M059J (cell line): ENCODE data around the gene GPR137B. TPM values are rescaled to one million over a fixed set of nuclear protein-coding genes. Genes with fewer than 3 reads are reported as not detected.

ENCODE experiments used
- DNase-seq: peaks from one replicate; pipeline ENCODE4 v3.0.0-alpha.2; 2012; ENCODE audit warnings: low read depth
- total RNA-seq: library from RNA; depleted of rRNA; stranded (reverse); fragments of >200 nt; shearing (Covaris generic); gene quantifications from 2 replicates; pipeline ENCODE4 v1.2.3, GENCODE V29; 2014

The GPR137B gene
- total RNA-seq, 1 experiment from 2014 or later = 10.2 TPM

DNA sequence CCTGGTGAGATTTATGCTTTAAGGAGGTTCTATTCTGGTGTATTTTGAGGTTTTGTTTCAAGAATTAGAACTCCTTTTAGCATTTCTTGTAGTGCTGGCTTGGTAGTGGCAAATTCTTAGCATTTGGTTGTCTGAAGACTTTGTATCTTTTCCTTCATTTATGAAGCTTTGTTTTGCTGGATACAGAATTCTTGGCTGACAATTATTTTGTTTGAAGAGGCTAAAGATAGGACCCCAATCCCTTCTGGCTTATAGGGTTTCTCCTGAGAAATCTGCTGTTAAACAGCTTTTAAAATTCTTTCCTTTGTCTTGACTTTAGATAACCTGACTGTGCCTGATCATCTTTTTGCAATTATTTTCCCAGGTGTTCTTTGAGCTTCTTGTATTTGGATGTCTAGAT lies 58.6 kb downstream of the GPR137B start:
- no peak for DNase-seq

DNA sequence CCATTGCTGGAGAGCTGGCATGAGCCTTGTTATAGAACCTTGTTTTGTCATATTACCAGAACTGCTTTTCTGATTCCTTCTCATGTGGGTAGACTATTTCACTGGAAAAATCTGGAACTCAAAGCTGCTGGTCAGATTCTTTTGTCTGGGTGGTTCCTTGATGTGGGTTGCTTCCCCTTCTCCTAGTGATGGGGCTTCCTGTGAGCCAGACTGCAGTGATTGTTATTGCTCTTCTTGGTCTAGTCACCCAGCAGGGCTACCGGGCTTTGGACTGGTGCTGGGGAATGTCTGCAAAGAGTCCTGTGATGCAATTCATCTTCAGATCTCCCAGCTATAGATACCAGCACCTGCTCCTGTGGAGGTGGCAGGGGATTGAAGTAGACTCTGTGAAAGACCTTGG lies 59.4 kb downstream of the GPR137B start:
- no peak for DNase-seq

DNA sequence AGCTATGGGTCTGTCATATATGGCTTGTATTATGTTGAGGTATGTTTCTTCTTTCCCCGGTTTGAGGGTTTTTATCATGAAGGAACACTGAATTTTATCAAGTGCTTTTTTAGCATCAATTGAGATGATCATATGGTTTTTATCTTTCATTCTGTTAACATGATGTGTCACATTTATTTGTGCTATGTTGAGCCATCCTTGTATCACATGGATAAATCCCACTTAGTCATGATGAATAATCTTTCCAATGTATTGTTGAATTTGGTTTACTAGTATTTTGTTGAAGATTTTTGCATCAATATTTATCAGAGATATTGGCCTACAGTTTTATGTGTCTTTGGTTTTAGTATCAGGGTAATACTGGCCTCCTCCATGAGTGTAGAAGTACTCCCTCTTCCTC lies 61.7 kb downstream of the GPR137B start:
- no peak for DNase-seq

DNA sequence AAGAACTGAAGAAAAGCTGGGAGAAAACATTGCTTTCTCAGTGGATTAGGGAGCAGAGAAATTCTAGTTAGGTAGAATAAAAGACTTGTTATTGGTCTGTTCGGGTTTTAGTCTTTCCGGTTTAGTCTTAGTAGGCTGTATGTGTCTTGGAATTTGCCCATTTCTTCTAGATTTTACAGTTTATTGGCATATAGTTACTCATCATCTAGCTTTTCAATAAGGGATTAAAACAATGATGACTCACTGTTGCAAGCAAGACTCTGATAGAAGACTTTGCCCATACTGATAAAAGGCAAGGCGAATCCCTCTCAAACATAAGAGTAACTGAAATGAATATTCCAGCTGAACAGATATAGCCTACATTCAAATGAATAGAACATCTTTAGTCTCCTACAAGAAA lies 62.3 kb downstream of the GPR137B start:
- DNase-seq = no peak

DNA sequence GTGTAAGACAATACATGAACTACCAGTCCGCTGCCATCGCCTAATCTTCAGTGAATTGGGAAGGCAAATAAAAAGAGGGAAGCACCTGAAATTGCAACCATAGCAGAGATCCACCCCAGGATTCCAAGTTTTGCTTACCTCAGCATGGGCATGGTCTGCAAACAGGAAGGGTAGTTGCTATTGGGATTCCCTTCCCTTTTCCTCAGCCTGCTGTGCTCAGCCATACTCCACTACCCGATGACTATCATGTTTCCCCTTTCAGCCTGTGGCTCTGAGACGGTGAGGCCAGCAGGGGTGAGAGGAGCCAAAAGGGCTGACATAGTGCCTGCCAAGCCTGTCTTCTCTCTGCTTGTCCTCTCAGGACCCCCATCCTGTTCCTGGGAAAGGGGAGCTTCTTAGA lies 64.2 kb downstream of the GPR137B start:
- DNase-seq = no peak

DNA sequence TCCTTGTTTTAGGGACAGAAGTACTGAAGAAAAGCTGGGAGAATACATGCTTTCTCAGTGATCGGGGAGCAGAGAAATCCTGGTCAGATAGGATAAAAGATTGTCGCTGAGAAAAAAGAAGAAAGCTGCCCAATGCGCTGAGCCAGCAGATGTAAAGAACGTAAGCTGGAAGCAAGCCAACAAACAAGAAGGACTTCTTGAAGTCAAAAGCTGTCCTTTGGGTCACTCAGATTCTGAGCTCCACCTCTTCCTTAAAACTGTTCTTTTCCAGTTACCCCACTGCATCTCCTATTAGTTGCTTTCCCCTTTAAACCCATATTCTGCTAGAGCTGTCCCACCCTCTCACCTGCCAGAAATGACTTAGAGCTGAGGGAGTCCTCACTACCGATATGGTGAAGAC lies 64.8 kb downstream of the GPR137B start:
- DNase-seq = no peak

DNA sequence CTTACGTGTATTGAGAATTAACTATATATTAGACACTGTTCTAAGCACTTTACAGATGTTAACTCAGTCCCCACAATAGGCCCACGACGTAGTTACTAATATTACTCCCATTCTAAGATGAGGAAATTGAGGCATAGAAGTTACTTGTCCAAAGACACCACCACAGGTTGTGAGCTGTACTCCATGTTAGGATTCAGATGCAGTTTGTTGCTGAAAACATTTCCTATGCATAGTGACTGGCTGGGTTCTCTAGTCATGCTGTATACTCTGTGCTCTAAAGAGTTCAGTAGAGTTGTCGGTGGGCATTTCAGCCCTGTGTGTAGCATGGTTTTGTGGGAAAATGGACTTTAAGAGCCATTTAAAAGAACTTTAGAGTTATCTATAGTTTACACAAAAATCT lies 65.2 kb downstream of the GPR137B start:
- no peak for DNase-seq

DNA sequence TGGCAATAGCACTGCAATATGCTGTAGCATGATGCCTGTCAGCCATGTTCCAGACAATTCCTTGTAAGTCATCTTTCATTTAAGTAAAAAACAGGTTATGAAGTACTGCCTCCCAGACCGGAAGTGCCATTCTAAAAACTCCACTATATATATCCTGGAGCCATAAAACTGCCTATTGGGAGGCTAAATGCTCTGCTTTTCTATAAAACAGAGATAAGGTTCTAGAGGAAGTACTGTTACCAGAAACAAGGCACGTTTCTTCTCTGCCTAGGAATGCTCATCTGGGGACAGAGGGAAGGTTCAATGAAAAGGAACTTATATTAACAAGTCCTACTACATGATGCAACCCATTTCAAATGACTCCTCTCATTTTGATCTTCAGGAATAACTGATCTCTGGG lies 66.8 kb downstream of the GPR137B start:
- no peak for DNase-seq

DNA sequence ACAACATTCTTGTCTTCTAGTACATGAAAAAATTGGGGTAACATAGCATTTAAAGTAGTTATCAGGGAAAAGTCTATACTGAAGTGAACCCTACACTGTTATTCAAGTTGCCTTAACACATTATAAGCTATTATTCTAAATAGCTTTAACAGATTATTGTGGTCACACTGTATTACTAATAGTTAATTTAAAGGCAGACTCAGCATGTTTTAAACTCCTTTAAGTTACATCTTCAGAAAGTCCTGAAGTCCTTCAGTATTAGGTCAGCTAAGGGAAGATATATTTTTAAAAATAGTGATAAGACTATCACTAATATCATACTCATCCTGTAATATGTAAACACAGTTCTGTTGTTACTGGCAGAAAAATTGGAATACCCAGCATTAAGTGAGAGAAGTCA lies 67.4 kb downstream of the GPR137B start:
- DNase-seq = no peak

DNA sequence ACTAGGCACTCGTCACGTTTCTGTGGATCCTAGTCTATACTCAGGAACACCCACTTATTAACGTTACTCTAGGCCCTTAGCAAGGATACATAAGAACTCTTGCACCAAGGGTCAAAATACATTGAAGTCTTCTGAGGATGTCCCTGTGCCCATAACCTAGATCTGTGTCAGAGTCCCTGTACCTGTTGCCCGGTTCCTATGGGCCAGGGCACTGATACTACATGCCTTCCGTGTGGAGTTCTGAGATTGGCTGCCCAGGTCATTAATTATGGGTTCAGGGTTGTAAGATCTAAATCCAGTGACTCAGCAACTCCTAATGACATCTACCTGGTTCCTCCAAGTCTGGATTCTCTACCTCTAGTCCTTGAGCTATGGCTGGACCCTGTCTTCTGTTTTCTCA lies 69.5 kb downstream of the GPR137B start:
- DNase-seq = no peak

DNA sequence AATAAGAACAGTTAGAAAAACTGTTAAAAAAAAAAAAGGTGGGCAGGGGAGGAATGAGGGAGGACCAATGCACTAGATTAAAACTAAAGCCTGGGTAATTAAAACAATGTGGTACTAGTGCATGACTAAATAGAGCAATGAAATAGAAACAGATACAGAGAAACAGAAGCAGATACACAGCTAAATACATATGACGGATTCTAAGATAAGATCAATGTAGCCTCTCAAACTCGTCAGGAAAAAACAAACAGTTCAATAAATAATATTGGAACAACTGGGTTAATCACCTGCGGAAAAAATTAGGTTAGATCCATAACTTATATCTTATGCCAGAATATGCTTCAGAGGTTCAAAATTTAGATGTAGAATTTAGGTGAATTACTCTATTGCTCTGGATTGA lies 71.2 kb downstream of the GPR137B start:
- no peak for DNase-seq

DNA sequence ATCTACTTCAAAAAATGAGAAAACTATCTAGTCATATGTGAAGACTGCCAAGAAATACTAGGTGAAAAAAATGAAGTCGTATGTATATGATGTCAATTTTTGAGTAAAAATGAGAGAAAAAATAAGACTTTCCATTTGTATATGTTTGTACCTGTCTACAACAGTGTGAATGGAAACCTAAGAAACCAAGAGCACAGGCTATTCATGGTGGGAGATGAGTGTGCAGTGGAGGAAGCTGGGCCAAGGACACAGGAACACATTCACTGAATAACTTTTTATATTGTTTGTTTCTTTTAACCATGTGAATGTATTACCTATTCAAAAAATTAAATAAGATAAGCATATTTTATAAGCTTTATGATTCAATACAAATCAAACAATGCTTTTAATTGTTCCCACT lies 72.4 kb downstream of the GPR137B start:
- no peak for DNase-seq

DNA sequence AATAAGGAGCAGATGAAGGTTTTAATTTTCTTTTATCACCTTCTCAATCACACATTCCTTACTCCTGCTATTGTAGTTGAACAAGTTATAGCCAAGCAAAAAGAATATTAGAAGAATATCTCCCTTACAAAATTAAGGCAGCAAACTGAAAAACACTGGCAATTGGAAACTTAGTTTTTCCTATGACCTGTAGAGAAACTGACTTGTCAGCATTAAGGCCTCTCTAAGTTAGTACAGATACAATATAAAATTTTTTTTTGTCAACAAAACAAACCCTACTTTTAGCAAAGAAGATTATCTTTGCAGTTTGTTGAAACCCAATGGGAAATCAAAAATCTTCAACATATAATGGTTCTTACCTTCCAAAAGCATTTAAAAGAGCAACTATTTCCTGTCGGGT lies 78.1 kb downstream of the GPR137B start:
- no peak for DNase-seq

DNA sequence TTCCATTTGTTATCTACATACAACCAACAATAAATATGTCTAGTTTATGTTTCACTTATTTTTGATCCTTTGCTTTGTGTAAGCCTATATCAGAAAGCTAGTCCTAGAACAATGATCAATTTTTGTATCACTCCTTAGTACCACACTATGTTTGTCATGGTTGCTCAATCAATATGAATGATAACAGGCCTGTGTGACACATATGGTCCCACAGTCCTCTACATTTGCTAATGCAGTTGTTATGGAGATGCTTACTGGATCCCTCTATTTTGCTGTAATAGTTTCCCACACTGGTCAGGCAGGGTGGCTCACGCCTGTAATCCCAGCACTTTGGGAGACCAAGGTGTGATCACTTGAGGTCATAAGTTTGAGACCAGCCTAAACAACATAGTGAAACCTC lies 80.3 kb downstream of the GPR137B start:
- DNase-seq = no peak

DNA sequence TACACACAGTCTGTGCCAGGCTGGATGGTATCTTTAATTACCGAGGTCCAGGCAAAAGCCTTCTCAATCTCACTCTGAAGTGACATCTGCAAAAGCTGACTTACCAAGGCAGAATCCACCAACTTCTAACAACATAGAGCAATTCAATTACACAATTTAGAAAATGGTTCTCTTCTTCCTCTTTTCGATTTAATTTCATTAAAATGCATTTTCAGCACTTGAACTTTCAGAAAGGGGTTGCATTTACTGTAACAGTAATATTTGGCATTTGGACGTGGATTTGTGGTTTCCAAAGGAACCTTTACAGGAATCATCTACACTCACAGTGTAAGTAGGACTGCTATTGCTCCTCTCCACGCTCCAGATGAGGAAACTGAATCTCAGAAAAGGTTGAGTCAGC lies 86.1 kb downstream of the GPR137B start:
- DNase-seq = no peak

DNA sequence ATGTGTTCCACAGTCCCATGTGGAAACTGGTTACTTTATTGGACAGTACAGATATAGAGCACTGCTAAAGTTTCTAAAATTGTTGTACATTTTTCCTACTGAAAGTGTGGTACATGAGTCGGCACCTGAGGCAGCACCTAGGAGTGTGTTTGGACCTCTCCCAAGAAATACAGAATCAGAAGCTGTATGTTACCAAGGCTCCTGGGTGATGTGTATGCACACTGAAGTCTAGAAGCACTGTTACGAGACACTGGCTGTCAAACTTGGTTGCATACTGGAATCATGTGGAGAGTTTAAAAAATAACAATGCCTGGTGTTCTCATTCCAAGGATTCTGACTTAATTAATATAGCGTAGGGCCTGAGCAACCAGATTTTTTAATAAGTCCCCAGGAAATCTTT lies 92.8 kb downstream of the GPR137B start:
- DNase-seq = no peak

DNA sequence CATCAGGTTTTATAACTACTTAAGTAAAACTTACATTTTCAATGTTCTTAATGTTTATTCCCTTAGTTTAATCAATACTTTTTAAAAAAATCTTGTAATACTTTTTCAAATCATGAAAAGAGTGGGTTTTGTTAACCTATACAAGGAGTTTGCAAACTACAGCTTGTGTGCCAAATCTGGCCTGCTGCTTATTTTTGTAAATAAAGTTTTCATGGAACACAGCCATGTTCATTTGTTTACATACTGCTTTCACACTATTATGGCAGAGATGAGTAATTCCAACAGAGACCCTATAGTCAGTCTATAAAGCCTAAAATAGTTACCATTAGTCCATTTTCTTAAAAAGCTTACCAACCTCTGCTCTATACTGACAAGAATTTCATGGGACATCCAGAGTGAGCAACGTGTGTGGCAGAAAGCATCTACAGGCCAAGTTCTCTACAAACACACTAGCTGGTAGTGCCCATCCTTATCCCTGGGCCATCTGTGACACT lies 96.8 kb downstream of the GPR137B start:
- DNase-seq = no peak

DNA sequence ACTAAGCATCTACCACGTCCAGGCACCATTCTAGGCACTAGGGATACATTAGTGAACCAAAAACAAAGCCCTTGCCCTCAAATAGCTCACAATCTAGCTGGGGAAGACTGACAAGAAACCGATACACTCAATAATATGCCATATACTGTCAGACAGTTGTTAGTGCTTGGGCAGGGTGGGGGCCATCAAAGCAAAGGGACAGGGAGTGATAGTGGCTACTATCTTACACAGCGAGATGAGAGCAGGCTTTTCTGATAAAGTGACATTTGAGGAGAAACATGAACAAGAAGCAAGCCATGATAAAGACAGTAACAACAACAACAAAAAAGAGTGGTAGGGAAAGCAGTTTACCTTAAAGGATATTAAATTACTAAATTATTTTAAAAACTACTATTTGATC lies 98.3 kb downstream of the GPR137B start:
- no peak for DNase-seq

DNA sequence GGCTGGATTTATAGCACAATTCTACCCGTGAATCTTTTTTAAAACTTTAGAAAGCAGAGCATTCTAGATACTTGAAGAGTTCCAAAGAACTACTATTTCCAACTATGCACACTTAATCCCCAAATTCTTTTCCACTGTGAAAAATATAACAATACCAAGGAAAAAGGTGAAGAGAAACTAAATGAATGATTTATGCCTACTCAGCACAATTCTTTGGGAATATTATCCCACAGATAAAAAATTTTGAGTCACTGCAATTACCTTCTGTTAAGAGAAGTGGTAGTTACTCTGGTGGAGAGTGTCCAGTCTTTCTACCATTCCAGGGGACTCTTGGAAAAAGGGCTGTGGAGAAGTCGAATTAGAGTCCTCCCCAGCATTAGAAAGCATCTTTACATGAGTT lies 100.2 kb downstream of the GPR137B start:
- DNase-seq = no peak

DNA sequence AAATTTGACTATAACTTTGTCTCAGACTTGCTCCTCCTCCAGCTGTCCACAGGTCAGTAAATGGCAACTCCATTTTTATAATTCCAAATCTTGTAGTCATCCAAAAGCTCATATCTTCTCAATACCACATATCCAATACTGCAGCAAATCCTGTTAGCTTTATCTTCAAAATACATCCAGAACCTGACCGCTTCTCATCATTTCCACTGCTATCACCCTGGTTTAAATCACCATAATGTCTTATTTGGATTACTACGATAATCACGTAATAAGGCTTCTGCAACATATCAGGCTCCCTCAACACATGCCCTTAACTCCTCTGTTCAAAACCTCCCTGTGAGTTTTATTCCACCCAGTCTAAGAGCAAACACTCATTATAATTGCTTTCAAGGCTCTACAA lies 104.9 kb downstream of the GPR137B start:
- no peak for DNase-seq

DNA sequence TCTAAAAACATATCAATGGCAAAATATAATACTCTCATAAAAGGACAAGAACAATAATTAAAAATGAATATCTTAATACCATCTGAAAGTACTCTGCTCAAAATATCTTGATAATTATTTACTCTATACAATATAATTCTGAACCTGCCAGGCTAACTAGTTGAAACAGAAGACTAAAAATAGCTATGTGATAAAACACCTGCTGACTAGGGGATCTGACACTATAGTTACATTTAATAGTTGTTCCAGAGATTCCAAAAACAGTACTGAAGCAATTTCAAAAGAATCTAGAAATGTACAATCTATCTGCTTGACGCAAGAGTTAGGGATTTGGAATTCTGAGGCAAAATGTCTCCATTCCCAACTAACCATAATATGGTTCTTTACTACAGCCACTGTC lies 109.2 kb downstream of the GPR137B start:
- DNase-seq = no peak

DNA sequence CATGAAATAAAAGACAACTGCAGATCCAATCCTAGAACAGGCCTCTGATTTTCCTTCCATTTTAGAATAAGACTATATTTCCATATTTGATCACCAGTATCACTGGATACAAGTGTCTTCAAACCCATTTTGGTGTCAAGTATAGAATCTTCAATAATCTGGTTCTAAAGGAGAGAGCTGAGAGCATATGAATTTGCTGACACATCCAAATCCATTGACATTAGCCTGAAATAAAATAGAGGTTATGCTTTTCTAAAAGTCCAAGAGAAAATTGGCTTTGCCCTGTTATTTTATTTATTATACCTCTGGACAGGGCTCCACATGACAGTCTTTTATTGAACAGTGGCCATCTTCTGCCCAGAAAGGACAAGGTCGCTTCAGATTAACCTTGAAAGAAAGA lies 110.8 kb downstream of the GPR137B start:
- no peak for DNase-seq

DNA sequence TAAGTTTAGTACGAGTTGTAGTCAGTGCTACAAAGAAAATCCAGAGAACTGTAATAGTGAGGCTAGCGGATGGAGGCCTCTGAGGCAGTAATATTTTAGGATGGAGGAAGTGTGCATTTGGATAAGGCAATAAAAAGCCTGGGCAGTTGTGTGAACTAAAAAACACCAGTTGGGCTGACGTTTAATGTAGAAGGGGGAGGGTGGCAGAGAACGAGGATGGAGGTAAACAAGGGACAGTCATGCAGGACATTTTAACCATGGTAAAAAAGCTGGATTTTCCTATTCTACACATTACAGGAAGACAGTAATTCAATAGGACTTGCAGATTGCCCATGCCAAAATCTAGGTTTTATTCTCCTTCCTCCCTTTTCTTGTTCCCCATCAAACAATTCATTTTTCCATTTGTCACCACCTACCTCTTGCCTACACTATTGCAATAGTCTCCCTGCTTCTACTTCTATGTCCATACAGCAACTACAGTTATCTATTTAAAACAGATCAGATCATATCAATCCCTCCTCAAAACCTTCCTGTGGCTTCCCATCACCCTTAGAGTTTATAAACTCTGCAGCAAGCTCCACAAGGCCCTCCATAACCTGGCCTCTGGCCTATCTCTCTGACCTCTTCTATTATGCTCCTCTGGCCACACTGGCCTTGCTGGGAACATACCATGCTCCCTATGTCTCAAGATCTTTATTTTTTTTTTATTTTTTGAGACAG lies 111.7 kb downstream of the GPR137B start:
- DNase-seq = no peak

DNA sequence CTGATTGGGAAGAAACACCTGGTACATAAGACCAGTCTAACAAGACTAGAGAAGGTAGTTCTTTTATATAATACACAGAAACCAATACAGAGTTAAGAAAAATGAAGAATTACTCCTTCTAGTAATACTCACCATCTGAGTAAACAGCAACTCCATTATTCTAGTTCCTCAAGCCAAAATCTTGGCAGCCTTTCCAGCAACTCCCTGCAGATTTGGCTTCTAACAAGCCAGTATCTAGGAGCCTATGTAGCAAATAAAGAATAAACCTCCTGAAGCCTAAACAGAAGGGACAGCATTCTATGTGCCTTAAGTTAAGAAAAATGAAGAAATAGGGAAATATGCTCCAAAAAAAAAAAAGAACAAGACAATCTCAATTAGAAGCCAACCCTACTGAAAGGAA lies 114.9 kb downstream of the GPR137B start:
- no peak for DNase-seq
